Stimulated activated CD4-positive, alpha-beta T cell treated with anti-CD3 and anti-CD28 coated beads, Interleukin-4, amount 100 ng/mL, for 24 hours (primary cell): ENCODE measurements around the gene RACGAP1.

Experiments
- DNase-seq: peaks from one replicate; pipeline ENCODE4 v3.0.0-alpha.2; 2020

Gene RACGAP1

GRCh38 chr12:49967042-49967776 is 58.1 kb downstream of the RACGAP1 start:
- DNase-seq, result peak; percentile 94

DNA sequence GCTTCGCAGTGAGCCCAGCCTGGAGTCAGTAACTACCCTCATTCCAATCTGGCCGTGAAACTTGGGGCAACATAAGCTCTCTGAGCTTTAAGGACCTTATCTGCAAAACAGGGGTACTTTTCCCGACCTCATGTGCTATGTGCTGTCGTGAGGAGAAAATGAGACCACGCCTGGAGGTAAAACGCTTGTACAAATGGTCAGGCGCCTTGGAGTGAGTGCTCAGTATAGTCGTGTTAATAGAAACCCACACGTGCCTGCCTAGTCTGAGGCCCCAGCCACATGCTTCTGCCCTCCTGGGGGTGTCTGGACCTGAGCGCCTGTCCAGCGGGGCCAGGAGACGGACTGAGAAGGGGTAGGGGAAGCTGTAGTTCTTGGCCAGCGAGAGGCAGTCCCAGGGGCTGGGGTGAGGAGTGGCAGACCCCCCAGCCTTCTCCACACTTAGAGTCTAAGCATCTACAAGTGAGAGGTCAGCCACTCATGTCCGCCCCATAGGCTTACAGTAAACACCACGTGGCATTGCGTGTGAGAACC is 58.7 kb downstream of the RACGAP1 start:
- no peak for DNase-seq

- DNase-seq, result no peak
Measured at GRCh38 chr12:49965836-49966235, 59.5 kb downstream of the RACGAP1 start.

DNA sequence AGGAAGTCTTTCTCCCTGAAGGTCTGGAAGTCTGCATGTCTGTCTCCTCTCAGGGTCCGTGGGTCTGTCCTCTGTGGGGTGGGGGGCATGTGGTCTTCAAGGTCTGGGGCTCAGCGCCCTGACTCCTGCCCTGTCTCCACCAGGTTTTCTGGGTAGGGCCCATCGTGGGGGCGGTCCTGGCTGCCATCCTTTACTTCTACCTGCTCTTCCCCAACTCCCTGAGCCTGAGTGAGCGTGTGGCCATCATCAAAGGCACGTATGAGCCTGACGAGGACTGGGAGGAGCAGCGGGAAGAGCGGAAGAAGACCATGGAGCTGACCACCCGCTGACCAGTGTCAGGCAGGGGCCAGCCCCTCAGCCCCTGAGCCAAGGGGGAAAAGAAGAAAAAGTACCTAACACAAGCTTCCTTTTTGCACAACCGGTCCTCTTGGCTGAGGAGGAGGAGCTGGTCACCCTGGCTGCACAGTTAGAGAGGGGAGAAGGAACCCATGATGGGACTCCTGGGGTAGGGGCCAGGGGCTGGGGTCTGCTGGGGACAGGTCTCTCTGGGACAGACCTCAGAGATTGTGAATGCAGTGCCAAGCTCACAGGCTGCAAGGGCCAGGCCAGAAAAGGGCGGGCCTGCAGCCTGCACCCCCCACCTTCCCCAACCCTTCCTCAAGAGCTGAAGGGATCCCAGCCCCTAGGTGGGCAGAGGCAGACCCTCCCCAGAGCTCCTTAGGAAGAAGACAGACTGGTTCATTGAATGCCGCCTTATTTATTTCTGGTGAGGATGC is 60.3 kb downstream of the RACGAP1 start:
- DNase-seq, result no peak

GRCh38 chr12:49963976-49964815 is 61.1 kb downstream of the RACGAP1 start:
- DNase-seq, result no peak

DNA sequence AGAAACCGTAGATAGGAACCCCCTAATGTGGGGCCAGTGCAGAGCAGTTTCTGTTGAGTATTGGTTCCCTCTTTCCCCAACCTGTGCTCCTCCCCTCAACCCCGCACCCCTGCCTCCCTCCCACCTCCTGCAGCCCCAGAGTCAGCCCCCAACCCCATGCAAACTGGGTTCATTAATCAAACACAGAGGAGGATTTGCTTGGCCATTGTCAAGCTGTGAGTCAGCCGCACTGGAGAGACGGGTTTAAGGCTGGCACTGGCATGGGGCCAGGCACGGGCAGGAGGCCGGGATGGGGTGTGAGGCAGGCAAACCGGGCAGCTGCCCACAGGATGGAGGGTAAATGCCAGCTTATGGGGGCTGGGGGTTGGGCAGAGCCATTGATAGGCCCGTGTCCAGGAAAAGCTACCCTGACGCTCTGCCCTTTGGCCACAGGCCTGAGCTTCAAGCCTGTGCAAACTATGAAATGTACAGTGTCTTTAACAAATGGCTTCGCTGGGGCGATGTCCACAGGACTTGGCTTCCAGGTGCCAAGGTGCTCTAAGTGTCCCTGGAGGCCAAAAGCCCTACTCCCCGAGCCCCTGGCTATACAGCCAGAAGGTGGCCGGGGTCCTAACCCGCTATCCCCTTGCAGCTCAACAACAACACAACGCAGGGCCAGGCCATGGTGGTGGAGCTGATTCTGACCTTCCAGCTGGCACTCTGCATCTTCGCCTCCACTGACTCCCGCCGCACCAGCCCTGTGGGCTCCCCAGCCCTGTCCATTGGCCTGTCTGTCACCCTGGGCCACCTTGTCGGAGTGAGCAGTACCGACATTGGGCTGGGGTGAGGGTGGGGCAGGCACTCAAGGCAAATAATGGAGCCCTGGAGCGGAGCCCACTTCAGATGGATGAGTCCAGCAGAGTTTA is 62.2 kb downstream of the RACGAP1 start:
- DNase-seq, result no peak

DNA sequence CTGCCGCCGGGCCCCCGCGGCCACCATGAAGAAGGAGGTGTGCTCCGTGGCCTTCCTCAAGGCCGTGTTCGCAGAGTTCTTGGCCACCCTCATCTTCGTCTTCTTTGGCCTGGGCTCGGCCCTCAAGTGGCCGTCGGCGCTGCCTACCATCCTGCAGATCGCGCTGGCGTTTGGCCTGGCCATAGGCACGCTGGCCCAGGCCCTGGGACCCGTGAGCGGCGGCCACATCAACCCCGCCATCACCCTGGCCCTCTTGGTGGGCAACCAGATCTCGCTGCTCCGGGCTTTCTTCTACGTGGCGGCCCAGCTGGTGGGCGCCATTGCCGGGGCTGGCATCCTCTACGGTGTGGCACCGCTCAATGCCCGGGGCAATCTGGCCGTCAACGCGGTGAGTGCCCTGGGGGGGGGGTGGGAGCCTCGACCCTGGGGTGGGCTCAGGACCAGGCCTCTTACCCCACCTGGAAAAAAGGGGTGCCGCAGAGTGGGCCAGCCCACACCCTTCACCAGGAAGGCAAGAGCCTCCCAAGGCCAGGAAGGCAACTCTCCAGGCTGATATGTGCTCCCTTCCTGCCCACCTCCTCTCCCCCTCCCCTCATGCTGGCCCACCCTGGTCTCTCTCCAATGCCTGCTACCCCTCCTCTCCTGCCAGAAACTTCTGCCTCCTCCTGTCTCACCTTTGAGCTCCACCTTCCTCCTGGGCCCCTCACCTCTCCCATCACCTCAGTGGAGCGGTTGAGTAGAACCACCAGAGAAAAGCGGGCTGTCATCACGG is 63.1 kb downstream of the RACGAP1 start:
- no peak for DNase-seq

DNA sequence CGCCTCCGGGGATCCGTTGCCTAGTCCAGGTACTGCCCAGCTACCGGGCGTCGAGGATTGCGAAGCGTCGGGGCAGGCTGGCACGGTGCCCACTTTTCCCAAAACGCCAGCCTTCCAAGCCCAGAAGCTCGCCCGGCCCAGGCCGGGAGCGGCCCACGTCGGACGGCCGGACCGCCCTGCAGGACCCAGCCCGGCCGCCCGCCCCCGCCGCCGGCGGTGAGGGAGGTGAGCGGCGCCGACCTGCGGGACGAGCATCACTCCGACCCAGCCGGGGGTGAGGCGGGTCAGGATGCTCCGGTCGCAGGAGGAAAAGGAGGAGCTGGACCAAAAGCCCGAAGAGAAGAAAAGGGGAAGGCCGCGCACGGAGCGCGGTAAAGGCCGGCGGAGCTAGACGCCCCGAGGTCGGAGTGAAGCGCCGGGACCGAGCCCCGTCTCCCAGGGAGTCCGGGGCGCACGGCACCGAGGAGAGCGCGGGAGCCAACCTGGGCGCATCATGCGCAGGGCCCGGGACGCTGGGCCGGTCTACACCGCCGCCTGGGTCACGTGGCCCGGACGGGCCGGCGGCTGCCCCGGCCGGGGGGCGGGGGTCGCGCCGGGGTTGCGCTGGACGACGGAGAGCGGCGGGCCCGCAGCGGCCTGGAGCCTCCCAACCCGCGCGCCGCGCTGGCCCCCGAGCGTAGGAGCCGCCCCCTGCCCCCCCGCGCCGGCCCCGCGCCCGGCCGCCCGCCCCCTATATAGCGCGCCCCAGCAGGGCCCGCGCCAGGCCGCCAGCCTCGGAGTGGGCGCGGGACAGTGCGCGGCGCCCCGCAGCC is 64.0 kb downstream of the RACGAP1 start, which contains the start of gene AQP5:
TSS of gene AQP5 (plus strand) at position 762 of the 812 bp plus-strand sequence. CDS start 146 bp downstream, outside the sequence.
- DNase-seq, result no peak

- DNase-seq, result no peak
Measured at GRCh38 chr12:49960474-49961110, 64.7 kb downstream of the RACGAP1 start.

DNA sequence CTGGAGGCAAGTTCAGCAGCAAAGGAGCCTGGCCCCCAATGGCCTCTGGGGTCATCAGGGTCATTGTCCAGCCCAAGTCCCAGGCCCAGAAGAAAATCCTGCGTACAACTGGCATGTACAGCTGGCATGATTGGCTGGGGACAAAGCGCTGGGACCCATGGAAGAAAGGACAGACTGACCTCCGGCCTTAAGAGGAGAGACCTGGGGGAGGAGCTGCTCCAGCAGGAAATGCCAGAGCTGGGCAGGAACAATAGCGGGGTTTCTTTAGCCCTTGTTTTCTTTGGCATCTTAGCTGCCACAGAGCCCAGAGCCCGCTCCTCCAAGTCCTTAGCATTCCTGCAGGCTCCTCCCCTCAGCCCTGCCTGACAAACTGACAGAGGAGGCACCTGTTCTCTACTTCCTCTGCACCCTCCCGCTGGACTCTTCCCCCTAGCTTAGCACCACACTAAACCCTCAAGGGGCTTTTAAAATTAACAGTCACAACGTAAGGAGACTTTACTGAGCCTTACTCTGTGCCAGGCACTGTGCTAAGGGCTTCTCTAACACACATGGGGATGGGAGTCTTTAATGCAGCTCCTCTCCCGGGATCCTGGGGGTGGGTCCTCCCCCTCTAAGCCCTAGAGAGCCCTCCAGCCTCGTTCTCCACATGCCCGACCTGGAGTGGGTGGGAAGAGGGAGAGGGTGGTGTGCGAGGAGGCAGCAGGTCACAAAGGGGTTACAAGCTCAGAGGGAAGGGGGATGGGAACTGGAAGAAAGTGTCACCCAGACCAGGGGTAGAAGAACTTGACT is 65.4 kb downstream of the RACGAP1 start:
- no peak for DNase-seq

DNA sequence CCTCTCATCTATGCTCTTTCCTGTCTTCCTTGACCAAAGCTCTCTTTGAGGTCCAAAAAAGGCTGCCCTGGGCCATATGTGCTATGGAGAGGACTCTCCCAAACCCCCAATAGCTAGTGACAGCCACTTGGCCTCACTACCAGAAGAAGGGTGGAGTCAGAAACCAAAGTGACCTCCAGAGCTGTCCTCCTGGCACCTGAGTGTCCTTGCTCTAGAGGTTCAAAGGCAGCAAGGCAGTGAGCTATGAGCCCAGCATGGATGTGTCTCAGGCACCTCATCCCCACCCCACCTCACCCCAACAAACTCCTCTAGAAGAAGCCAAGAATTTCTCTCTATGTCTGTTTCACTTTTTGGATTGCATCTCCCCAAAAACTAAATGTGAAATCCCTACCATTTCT is 67.7 kb downstream of the RACGAP1 start:
- DNase-seq, result no peak

DNA sequence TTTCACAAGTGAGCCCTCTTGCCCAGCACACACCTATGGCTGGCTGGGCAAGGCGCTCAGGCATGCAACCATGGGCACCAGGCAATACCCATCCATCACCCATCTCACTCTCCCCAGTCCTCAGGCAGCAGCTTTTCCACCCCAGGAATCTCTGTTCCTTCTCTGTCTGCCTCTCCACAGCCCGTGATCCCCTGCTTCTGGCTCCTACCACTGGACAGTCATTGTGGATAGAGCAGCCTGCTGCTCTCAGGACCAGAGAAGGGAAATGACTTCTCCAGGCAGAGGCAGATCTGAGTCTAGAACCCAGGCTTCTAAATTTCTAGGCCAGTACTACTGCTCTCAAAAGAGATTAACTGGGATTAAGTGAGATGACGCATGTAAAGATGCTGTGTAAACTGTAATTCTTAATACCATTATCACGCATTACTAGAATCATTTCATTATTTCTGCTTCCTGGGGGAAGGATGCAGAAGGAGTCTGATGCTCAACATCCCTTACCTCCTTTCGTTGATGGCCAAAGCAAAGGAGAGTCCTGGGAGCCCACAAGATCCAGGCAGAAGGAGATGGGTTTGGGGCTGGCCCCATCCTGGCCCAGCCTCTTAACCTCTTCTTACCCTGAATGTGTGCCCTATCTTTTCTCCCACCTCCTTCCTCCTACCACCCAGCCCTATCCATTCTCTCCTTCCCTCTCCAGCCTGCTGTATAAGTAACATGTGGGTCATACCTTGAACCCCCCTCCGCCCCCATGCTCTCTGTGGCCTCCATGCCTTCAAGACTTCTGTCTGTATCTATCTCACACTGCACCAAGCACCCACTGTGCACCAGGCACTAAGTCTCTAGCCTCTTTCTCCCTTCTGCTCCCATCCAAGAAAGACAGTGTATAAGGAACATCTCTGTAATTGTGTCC is 68.4 kb downstream of the RACGAP1 start:
- DNase-seq, result no peak

DNA sequence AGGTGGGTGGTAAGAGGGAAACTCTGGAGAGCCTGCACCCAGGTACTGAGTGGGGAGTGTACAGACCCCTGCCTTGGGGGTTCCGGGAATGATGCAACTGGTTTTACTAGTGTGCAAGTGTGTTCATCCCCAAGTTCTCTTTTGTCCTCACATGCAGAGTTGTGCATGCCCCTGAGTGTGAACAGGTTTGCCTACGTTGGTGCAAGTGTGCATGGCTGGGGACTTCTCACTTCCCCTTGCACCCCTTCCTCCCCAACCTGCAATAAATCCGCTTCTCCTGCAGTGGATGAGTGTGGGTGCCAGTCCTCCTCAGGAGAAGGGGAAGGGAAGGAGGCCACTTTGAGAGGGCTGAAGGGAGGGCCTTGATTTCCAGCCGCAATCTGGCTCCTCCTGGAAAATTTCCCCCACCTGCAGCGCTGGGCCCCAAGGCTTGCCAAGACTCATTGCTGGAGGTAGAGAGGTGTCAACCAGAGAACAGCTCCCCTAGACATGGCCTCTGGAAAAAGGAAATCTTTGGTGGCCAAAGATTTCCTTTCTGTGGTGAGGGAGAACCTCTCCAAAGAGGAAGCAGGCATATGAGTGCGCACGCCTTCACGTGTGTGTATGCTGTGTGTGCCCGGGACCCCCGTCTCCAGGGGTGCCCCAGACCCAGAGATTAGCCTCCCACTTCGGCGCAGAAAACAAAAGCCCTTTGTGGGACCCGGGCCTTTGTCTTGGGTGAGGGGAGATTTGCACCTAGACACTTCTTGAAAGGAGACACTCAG is 69.2 kb downstream of the RACGAP1 start:
- DNase-seq, result no peak

- no peak for DNase-seq
Measured at GRCh38 chr12:49954863-49955830, 70.1 kb downstream of the RACGAP1 start.

DNA sequence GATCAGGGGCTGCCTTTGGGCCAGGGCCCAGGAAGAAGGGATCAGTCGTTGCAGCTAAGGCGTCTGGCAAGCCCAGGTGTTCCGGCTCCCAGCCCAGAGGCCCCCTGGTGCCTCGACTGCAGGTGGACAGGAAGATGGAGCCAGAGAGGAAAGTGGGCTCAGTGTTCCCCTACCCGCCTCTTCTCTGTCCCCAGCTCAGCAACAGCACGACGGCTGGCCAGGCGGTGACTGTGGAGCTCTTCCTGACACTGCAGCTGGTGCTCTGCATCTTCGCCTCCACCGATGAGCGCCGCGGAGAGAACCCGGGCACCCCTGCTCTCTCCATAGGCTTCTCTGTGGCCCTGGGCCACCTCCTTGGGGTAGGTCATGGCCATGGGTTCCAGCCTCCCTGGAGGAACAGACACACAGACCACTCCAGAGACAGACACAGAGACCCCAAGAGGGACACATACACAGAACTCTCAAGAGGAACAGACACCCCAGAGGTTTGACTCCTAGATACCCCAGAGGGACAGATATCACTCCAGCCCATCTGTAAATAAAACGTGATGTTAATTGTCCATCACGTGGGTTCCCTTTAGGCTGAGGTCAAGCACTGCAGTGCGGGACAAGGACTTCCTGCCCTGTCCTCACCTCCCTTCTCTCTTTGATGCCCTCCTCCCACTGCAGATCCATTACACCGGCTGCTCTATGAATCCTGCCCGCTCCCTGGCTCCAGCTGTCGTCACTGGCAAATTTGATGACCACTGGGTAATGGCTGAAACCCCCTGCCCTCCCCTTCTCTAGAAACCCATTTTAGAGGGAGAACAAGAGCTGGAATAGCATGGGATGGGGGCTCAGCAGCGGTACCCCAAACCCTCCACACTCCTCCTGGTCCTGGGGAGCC is 71.1 kb downstream of the RACGAP1 start:
- no peak for DNase-seq
